GM19452 (cell line): ENCODE results near the gene PABPN1L.

Experiments used
- ATAC-seq: cut with Tn5 transposase; IDR thresholded peaks from one replicate; pipeline ENCODE4 v1.9.1; 2021; ENCODE audit not compliant: unreplicated experiment

The PABPN1L gene

GRCh38 chr16:88815227-88815626, 51.2 kb downstream of the PABPN1L start:
- no peak for ATAC-seq

DNA sequence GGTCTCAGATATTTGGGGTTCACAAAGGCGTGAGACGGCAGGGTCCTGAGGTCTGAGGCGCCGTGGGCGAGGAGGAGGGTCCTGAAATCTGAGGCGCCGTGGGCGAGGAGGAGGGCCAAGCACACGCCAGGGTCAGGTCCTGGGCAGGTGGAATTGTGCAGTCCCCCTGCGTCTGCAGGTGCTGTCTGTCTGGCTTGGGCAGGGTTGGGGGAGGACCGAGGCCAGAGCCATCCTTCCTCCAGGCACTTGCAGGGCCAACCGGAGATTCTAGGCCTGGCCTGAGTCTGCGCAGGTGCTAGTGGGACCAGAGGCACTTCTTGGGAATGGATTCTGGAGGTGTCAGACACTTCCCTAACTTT, 52.3 kb downstream of the PABPN1L start:
- no peak for ATAC-seq
